Activated T-helper 1 cell treated with anti-CD3 and anti-CD28 coated beads, Interleukin-2, amount 50 U/mL, for 16 hours (primary cell): ENCODE data around the gene SLC25A1.
"Not testable (repeated sequence)": the region's sequence is repeated elsewhere in the genome, so short reads cannot be mapped to it uniquely, and the experiment has no call there.

Source experiments
- DNase-seq, 2 donors: peaks; one replicate each; pipeline ENCODE4 v3.0.0-alpha.2; 2020; ENCODE audit warnings: low read depth in 1 of 2, low spot score in 1 of 2

Gene SLC25A1

DNA sequence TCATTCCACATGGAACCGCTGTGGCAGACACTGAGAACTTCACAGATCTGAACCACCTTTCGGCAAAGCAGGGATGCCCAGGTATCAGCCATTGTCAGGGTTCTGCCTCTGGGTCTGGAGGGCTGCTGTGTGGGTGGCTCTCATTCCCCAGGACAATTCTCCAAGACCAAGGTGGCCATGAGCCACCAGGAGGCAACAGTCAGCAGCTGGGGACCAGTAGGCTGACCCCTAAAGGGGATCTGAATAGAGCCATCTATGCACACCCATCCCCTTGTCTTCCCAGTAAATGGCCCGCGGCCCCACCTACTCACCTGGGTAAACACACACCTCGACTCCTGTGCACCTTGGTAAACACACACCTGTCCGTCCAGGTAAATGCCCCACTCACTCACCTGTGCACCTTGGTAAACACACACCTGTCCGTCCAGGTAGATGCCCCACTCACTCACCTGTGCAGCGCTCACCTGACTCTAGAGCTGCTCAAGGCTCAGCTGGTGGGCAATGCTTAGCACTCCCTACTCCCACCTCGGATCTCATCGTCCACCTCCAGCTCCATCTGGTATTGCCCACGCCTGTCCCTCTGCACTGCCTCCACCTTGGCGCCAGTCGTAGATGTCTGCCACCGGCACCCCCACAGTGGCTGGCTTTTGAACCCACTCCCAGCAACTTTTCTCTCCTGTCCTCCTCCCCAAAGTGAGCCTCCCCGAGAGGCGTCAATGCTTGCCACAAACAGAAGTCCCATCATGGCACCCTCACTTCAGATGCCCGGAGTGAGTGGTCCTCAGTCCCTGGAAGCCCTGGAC is 10.2 kb downstream of the SLC25A1 start:
- DNase-seq = no peak

DNA sequence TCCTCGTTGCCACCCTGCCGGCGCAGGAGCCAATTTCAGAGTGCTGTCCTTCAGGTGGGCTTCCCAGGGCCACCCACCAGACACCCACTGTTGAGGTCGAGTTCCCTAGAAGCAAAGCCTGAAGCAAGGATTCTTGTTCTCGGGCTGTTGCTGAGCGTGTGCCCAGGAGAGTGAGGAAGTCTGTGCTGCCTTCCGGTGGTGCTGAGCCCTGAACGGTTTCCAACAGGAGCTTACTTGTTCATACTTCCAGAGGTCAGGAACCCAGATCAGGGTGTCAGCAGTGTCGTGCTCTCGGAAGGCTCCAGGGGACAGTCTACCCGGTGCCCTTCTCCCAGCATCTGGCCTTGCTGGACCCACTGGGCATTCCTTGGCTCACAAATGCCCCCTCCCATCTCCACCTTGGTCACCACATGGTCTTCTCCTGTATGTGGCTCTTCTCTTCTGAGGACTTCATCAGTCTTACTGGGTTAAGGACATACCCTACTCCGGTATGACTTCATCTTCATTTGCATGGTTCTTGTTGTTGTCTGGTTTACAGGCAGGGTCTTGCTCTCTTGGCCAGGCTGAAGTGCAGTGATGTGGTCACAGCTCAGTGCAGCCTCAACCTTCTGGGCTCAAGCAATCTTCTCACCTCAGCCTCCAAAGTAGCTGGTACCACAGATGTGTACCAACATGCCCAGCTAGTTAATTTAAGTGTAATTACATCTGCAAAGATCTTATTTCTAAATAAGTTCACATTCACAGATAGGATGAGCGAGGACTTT is 11.2 kb downstream of the SLC25A1 start:
- no peak for DNase-seq

DNA sequence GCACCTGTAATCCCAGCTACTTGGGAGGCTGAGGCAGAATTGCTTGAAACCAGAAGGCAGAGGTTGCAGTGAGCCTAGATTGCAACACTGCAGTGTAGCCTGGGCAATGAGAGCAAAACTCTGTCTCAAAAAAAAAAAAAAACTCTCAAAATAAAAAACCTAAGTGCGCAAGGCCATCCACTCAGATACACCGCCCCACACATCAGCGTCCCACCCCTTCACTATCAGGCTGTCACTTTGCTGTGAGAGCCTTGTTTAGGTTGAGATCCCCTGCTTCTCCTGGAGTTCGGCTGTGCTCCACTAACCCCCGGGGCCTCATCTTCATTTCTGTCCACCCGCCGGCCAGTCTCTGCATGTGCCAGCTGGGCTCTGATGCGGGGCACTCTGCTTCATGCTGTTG is 12.1 kb downstream of the SLC25A1 start:
- no peak for DNase-seq

DNA sequence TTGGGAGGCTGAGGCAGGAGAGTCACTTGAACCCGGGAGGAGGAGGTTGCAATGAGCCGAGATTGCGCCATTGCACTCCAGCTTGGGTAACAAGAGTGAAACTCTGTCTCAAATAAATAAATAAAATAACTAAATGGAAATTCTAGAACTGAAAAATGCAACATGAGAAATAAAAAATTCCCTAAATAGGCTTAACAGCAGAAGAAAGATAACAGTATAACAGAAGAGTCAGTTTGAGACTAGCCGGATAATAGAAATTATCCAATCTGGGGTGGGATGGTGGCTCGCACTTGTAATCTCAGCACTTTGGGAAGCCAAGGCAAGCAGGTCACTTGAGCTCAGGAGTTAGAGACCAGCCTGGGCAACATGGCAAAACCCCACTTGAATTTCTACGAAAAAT is 14.1 kb downstream of the SLC25A1 start:
- DNase-seq = no peak

DNA sequence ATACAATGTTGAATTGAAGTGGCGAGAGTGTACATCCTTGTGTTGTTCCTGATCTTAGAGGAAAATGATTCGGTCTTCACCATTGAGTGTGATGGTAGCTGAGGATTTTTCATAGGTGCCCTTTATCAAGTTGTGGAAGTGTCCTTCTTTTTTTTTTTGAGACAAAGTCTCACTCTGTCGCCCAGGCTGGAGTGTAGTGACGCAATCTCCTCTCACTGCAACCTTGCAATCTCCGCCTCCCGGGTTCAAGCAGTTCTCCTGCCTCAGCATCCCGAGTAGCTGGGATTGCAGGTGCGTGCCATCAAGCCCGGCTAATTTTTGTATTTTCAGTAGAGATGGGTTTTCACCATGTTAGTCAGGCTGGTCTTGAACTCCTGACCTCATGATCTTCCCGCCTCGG is 19.9 kb downstream of the SLC25A1 start:
- DNase-seq = not testable (repeated sequence)

DNA sequence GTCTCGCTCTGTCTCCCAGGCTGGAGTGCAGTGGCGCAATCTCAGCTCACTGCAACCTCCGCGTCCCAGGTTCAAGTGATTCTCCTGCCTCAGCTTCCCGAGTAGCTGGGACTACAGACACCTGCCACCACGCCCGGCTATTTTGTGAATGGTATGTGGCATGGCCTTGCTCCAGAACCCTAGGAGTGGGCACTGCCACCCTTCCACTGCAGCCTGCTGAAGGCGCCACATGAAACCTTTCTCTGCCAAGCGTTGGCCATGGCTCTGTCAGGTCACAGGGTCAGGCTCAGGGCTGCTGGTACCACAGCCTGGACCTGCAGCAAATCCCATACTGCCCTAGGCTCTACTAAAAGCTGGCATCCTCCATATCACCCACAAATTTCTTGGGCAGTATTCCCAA is 22.4 kb downstream of the SLC25A1 start:
- not testable (repeated sequence) for DNase-seq

DNA sequence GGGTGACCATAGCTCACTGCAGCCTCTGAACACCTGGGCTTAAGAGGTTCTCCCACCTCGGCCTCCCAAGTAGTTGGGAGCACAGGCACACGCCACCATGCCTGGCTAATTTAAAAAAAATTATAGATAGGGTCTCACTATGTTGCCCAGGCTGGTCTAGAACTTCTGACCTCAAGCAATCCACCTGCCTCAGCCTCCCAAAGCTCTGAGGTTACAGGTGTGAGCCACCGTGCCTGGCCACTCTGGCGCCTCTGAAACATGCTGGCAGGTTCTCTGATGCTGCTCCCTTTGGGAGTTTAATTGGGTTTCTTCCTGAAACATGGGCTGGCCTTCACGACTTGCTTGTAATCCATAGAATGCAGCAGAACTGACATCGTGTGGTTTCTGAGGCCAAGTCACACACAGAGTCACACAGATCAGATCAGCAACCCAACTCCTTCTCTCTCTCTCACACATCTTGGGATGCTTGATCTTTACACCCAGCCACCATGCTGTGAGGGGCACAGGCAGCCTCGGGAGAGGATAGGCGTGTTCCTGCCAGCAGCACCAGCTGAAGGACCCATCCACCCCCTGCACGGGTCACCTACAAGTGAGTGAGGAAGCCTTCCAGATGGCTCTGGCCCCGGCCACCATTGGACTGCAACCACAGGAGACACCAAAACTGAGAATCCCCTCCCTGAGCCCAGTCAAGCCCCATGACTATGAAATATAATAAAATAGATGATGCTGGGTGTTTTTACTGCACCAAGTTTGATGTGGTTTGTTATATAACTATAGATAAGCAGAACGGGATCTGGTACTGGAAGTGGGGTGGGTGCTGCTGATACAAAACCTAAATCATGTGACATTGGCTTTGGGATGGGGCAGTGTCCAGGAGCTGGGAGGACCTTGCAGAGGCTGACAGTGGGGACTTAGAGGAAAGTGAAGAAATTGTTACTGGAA is 25.3 kb downstream of the SLC25A1 start:
- DNase-seq = no peak

DNA sequence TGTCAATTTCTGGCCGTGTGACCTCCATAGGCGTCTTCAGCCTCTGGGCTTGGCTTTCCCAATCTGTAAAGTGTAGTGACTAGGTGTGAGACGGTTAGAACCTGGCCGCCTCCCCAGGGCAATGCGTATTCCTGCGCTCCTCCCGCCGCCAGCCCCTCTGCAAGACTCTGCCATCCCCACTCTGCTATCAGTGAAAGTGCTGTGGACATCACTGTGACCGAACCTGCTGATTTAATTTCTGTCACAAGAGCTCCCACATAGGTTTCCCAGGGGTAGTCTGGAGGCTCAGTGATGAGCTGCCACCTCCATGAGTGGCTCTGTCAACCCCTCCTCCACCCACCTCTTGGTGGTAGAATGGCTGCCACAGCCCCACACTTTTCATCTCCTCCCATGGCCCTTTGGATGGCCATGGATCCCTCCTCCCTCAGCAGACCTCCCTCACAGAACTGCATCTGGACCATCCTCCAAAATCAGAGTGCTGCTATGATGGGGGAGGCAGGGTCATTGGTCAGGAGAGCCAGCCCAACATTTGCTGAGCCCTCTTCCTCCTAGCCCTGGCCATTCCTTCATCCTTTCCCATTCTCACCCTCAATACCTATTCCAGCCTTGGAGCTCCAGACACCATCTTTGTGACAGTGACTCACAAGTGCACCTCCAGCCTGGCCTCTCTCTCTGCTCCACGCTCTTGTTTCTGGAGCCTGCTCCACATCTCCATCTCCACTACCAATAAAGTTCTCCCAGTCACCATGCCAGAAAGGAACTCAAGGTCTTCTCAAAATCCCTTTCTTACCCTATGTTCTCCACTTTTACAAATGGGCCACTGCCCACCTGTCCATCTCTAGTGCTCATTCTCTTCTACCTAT is 27.0 kb downstream of the SLC25A1 start:
- DNase-seq = no peak

DNA sequence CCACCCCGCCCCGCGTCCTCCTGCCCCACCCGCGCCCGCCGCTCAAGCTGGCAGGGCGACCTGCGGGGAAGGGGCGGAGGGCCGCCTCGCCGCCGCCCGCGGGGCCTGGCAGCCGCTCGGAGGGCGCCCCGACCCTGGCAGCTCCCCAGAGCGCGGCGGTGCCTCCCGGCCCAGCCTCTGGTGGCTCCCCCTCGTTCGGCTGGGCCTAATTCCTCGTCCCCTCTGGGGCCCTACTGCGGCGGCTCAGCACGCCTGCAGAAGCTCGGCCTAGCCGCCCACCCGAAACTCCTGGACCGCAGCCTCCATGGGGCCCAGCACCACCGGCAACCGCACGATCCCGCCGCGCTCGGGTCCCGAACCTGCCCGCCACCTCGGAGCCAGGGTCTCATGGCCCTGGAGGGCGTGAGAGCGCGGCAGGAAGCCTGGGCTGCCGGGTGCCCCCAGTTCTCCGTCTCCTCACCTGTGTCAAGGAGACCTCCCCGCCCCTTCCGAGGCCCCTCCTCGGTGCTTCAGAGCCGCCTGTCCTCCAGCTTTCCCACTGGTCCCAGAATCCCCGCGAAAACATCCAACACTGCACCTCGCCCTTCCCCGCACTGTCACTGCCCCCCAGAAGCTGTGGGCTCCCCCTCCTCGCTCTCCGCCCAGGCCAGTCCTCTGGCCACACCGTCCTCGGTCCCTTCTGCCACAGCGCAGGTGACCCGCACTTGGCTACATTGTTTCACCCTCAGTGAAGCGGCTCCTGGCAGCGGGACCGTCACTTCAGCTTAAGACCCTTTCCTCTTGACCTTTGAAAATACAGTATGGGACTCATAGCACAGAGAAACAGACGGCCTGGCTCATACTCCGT is 27.8 kb downstream of the SLC25A1 start:
- no peak for DNase-seq

DNA sequence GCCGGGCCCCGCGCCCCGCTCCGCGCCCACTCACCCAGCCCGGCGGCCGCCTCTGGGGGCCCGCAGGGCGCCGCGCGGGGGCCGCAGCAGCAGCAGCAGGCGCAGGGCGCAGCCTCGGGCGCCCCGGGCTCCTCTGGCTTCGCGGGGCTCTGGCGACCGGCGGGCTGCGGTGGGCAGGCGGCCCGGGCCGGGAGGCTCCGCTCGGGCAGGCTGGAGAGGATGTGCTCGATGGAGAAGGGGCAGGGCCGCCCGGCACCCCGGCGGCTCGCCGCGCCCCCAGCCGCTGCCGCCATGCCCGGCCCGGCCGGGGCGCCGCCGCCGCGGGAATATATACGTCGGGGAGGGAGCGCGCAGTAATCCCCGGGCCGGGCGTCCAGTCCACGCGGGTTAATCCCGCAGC is 28.5 kb downstream of the SLC25A1 start, which contains the start of gene GSC2:
Gene GSC2 (minus strand): TSS at position 302 of the 400 bp plus-strand sequence. CDS start 9 bp downstream, at position 293.
- DNase-seq = no peak

DNA sequence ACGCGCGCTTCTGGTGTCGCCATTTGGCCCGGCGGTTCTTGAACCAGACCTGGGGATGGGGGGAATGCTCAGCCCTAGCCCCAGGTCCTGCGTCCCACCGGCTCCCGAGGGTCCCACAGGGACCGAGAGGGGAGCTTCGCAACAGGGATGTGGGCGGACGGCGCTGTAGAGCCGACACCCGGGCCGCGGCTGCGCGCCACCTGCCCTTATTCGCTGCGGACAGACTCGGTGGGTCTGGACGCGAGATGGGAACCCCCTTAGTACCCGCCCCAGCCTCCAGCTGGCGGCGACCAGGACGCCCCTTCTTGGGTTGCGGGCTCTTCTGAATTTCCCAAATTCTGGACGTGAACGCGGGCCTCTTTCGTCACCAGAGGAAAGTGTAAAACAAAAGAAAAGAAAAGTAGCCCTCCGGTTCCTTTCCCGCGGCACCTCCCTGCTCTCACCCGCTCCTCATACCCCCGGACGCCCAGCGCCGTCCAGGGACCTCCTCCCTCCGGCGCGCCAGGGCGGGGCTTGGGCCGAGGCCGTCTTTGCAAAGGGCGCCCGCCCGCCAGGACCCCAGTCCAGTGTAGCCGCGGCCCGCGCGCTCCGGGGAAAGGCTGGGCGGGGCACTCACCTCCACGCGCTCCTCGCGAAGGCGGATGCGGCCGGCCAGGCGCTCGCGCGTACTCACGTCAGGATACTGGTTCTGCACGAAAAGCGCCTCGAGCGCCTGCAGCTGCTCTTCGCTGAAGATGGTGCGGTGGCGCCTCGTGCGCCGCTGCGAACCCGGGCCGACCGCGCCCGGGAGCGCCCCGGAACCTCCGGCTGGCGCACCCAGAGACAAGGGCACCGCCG is 29.3 kb downstream of the SLC25A1 start:
- no peak for DNase-seq

DNA sequence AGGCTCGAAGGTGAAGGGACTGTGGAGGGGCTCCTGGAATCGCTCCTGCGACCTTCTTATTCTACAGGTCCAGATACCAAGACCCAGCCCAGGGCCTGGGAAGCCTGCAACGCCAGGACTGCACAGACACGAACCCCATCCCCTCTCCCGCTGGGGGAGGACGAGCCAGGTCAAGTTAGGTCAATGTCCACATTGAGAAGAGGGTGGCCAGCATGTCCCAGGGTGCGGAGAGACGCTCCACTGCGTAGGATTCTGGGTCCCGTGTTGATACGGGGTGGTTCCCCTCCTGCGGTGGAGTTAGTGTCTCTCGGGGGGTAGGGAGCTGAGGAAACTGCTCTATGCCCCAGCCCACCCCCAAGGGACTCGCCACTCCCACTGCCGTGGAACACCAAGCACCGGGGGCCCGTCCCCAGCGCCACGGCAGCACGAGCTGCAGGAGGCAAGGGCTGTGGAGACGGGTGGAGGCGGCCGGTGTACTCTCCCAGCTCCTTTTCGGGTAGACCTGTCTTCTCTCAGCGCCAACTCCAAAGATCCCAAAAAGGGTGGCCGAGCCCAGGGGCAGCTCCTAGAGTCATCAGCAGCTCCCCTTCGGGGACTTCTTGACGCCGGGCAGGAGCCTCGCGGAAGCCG is 30.0 kb downstream of the SLC25A1 start:
- DNase-seq = no peak

DNA sequence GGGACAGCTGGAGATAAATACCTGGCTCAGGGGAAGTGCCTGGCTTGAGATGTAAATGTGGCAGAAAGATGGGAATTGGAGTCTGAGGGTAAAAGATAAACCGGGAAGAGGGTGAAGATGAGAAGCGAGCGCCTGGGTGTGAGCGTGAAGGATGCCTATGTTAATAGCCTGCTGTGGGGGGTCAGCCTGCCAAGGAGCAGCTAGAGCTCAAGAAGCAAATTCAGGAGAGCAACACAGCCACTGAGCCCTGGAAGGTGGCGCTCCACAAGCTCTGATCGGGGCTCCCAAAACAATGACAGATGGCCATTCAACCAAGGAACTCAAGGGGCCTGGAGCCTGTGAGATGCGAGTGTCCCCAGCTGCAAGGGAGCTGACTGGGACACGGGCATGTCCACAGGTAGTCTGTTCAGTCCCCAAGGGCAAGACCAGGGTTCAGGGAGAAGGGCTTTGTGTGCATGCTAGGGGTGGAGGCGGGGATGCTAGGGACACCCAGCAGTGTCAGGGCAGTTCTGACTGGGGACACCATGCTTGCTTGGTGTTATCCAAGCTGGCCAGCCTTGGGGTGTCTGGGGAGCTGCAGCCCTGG is 31.2 kb downstream of the SLC25A1 start:
- no peak for DNase-seq

DNA sequence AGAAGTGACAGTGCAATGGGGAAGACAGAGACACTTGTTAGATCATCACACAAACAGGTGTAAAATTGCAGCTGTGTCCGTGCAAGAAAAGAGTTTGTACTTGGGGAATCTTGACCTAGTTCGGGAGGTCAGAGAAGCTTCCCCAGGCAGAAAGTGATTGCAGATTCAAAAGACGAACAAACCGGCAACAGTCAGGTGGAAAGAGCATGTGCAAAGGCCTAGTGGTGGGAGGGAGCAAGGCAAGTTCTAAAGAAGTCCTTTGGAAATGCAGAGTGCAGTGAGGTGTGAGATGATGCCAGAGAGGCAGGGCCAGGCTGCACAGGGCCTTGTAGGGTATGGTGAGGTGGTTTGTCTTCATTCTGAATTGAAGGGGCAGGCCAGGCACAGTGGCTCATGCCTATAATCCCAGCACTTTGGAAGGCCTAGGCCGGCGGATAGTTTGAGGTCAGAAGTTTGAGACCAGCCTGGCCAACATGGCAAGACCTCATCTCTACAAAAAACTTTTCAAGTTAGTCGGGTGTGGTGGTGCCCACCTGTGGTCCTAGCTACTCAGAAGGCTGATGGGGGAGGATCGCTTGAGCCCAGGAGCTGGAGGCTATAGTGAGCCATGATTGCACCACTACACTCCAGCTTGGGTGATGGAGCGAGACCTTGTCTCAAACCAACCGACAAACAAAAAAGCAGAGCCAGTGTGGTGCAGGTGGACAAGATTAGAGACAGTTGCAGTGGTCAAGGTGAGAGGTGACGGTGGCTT is 32.1 kb downstream of the SLC25A1 start:
- DNase-seq = no peak

DNA sequence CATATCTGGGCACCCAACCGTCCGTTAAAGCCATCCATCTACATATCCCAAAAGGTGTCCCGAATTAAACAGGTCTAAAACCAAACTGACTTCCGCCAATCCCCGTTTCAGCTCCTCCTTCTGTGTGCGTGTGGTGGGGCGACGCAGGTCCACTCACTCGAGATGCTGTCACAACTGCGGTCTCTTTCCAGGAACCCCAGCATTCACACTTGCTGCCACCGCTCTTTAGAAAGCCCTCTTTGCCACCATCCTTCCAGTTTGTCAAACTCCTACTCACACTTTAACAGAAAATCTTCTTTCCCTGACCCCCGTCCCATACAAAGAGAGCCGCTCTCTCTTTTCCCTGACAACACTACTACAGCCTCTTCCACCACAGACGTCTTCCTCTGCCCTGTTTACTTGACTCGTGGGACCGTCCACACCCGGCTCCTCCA is 34.6 kb downstream of the SLC25A1 start:
- no peak for DNase-seq

DNA sequence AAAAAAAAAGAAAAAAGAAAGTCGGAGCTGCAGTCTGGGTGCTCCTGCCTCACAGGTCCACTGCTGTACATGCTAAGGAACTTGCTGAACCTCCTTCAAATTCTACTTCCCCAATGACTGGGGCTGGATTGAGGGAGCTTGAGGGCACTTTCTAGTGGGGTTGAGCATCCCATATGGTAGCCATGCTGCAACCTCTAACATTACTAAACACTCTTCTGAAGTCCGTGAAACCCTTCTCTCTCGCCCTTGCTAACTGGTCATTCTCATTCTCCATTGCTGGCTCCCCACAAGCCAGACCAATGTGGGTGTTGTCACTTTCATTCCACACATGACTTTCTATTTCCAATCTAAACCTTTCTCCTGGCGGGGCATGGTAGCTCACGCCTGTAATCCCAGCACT is 35.3 kb downstream of the SLC25A1 start:
- no peak for DNase-seq

DNA sequence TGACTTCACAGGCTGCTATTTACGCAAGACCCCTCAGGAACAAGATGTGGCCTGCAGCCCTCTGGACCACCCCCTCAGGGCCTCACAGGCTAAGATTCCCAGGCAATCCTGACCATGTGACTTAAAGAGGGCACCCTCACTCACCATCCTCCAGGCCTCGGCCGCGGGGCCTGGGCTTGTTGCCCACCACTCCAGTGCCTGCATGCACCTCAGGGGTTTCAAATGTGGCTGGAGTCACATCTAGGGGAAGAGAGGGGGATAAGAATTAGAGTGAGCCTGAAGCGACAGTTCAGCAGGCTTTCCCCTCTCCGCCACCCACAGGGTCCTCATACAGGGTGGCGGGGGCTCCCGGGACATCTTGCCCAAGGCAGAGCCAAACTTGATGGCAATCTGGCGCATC is 36.1 kb downstream of the SLC25A1 start:
- DNase-seq = no peak
